HG03108 (cell line): ENCODE data around the gene TNFRSF11A.

Experiments
- ATAC-seq: cut with Tn5 transposase; IDR thresholded peaks from one replicate; pipeline ENCODE4 v1.9.1; 2021; ENCODE audit warnings: moderate library complexity; ENCODE audit not compliant: unreplicated experiment

Gene TNFRSF11A

DNA sequence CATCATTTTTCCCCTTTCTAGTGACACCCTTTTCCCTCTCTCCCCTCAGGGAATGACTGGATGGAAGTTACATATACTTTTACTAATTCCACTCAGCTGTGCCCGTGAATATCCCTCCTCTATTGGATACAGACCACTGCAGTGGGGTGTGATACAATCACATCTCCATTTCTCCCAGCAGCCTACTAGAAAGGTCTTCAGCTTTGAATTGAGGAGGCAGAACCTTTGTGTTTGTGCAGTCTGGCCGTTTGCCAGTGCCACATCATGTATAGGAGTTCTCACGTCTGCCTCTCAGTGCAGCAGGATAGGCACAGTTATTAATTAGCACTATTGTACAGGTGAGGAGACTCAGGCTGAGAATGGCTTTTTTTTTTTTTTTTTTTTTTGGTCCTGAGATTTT lies 16.4 kb downstream of the TNFRSF11A start:
- no peak for ATAC-seq

DNA sequence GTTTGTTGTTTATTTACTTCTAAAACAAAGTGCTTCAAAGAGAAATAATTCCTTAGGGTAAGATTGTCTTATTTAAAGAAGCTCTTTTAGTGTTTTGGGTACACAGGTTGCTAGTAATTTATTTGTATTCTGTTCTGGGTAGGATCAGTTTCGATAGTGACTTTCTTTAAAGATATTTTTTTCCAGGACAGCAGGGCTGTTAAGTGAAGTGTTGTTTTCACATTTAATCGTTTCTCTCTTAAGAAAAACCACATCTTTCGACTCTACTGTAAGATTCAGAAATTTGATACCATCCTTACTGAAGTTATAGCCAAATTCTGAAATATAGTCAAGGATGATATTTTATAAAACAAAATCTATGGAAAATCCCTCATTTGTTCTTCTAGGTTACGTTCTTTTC lies 17.8 kb downstream of the TNFRSF11A start:
- ATAC-seq = no peak

GRCh38 chr18:62343316-62343715 lies 18.2 kb downstream of the TNFRSF11A start:
- ATAC-seq = no peak

- ATAC-seq = no peak
These were observed 20.8 kb downstream of the TNFRSF11A start for GRCh38 chr18:62345909-62346308.

DNA sequence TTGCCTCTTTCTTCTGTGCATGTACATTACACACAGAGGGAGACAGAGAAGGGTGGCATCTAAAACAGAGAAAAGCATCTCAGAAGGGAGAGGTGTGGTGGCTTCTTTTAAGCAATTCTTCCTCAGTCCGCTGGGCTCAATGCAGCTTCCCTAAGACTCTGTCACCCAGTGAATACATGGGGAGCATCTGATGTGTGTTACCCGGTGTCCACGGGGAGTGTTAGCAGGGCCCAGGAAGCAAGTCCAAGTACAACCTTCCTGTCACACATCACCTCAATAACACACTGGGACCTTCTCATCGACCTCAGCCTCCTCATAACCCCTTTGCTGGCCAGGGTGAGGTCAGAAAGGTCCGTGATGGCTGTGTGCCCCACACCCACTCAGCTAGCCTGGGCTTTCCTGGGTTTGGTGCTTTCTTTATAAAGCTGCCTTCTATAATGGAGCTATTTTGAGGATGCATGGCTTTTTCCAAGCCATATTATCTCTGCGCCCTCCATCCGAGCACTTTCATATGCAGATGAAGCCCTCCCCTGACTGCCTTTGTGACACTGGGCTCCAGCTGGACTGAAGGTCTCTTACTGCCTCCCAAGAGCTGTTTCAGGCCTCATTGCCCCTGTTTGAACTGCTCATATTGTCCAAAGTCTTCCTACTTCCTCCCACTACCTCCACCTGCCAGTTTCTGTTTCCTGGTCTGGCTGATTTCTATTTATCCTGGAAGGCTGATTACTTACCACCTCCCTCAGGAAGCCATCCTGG lies 21.4 kb downstream of the TNFRSF11A start:
- ATAC-seq = no peak

DNA sequence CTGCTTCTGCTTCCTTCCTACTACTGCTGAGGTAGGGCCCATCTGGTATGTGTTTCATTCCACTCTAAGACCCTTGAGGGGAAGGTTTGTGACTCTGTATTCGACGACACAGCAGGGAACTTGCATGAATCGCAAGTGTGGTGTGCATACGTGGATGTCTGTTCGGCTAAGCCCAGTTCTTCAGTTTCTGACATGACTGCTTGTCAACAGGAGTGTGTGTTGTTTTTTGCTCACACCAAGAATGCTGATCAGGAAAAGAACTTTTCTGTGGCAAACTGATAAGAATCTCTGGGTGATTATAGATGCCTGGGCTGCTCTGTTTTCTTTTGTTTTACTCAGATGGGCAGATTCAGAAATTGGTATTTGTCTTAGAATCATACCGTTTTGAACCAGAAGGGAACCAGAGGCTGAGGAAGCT lies 22.0 kb downstream of the TNFRSF11A start:
- ATAC-seq = no peak

- no peak for ATAC-seq
These were observed 23.4 kb downstream of the TNFRSF11A start for GRCh38 chr18:62348474-62348873.

DNA sequence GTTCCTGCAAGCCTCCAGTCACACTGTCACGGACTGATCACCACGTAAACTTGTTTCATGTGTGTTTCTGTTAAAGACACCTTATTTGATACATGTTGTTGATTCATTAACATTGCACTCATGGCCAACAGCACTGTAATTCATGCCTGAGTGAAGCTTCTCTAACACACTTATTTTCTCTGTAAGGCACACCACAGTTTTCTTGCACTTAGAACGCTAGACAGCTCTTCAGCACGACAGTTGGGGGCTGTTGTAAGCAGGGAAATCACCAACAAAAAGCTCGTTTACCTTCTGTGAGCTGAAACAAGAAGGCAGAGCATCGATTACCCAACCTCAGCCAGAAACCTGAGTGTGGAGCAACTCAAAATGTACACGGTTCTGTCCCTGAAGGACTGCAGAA lies 28.1 kb downstream of the TNFRSF11A start:
- ATAC-seq = no peak

GRCh38 chr18:62354151-62354550 lies 29.0 kb downstream of the TNFRSF11A start:
- ATAC-seq = no peak

DNA sequence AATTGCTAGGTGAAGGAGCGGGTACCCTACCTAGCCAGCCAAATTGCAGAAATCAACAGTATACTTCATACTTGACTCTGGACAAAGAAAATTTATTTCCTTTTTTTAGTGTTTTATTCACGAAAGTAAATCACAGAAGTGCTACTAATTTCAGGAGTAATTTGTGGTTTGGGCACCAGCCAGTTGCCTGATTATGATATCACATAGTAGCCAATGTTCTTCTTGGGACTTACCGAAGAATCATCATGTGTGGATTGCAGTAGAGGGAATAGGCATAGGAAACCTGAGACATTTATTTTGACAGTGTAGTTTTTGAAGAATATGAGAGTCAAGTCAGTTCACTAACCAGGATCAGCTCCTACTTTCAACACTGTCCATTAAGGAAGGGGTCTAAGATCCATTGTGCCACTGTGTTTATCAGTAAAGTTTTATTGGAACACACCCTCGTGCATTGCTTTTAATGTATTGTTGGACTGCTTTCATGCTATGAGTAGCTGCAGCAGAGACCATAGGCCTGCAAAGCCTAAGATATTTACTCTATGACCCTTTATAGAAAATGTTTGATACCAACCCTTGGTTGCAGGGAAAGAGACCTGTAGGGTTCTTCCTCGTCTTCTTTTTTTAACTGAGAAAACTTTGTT lies 32.1 kb downstream of the TNFRSF11A start:
- ATAC-seq = no peak

- no peak for ATAC-seq
These were observed 35.7 kb downstream of the TNFRSF11A start for GRCh38 chr18:62360805-62361204.

DNA sequence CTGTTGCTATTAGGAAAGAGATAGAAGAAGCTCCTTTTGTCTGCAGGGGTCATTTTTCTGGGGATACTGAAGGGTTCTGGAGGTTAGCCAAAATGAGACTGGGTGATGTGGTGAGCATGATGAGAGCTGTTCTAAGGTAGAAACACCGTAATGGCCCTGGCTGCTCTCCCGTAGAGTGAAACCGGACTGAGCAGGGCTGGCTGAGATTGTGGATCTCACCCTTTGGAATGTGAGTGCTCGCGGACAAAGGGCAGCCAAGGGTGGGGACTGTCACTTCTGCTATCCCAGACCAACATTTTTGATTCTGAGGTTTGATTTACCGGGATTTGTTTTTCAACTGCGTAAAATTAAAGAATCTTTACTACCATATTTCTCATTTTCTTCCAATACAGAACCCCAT lies 36.2 kb downstream of the TNFRSF11A start:
- ATAC-seq = no peak

GRCh38 chr18:62364558-62364957 lies 39.4 kb downstream of the TNFRSF11A start:
- no peak for ATAC-seq

GRCh38 chr18:62365420-62365819 lies 40.3 kb downstream of the TNFRSF11A start:
- ATAC-seq = no peak

- no peak for ATAC-seq
These were observed 41.9 kb downstream of the TNFRSF11A start for GRCh38 chr18:62366992-62367391.

DNA sequence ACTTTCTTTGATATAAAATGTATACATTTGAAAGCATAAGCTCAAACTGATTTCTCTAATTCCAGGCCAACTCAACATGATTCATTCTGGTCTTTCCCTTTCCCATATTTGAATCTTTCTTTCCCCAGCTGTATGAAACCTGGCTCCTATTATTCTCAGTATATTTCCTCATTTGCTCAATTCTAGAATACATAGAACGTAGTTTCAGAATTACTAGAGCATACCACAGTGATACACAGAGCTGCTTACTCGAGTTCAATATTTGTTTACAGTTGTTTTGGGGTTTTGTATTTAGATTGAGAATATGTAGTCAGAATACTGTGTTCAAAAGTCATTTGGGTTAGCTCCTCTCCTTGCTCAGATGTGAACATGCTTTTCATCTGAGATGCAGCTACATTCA lies 43.0 kb downstream of the TNFRSF11A start:
- peak; percentile 59 for ATAC-seq

- no peak for ATAC-seq
These were observed 44.1 kb downstream of the TNFRSF11A start for GRCh38 chr18:62369129-62369644.

DNA sequence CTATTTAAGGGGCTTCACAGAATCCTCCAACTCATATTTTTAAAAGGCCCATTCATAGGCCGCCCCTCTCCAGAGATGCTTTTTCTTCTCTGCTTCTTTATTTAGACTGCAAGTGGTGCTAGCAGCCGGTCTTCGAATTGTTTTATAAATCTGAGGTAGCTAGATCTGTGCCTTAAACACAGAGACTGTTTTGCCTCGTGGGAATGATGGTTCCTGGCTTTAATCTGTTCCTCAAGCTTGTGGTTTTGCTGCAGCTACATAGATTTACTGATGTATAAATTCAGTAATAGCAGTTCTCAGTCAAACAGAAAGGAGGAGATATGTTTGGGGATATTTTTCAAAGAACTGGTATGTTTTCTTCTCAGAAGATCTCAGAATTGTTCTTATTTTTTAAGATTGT lies 45.3 kb downstream of the TNFRSF11A start:
- ATAC-seq = no peak

DNA sequence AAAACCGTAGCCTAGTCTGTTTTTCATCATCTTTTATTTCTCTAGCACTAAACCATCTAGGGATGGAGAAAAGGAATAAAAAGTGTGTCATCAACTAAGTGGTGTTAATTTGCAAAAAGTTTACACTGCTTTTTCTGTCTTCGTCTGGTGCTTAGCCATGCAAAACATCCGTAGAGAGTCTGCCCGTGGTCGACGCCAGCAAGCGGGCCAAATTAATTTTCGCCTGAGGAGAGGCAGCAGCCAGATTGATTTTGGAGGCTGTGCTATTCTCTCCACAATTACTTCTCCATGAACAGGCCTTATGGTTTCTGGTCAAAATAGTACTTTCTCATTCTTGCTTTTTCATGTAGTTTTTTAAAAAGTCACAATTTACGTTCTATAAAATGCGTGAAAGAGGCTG lies 46.3 kb downstream of the TNFRSF11A start:
- ATAC-seq = no peak

- ATAC-seq = peak; percentile 67
These were observed 47.0 kb downstream of the TNFRSF11A start for GRCh38 chr18:62372156-62372555.

- ATAC-seq = no peak
These were observed 47.8 kb downstream of the TNFRSF11A start for GRCh38 chr18:62372882-62373281.

GRCh38 chr18:62374410-62374965 lies 49.4 kb downstream of the TNFRSF11A start:
- ATAC-seq = no peak
